Lung (tissue), 12 donors: ENCODE measurements around the gene PARVA. TPM values are rescaled to one million over a fixed set of nuclear protein-coding genes. Genes with fewer than 3 reads are reported as not detected.

Source experiments
- ATAC-seq: fragments of 200-7000 bp; cut with Tn5 transposase; one replicate; pipeline ENCODE4 v1.9.1; 2020; ENCODE audit warnings: moderate number of reproducible peaks; ENCODE audit not compliant: insufficient read depth, low FRiP score
- DNase-seq, 3 donors: peaks; one replicate each; pipeline ENCODE4 v3.0.0-alpha.2; 2013 to 2017
- H3K27ac ChIP-seq, 2 donors: one replicate each; pipeline ENCODE4 v1.5.1; 2013; ENCODE audit warnings: mild to moderate bottlenecking in 2 of 2, moderate library complexity in 2 of 2, control low read depth in 1 of 2, inconsistent platforms in 1 of 2, low read depth in 1 of 2, low read length in 1 of 2
- H3K27me3 ChIP-seq, 3 donors: one replicate each; pipeline ENCODE4 v1.5.1; 2013; ENCODE audit warnings: low read length in 2 of 3; ENCODE audit not compliant: control insufficient read depth in 3 of 3, insufficient read depth in 3 of 3
- H3K36me3 ChIP-seq, 4 donors: one replicate each; pipeline ENCODE4 v1.5.1; 2013; ENCODE audit warnings: low read length in 4 of 4, mild to moderate bottlenecking in 1 of 4, moderate library complexity in 1 of 4; ENCODE audit not compliant: control insufficient read depth in 4 of 4, insufficient read depth in 4 of 4
- H3K4me1 ChIP-seq, 5 donors: one replicate each; pipeline ENCODE4 v1.5.1; 2013; ENCODE audit warnings: low read length in 5 of 5, mild to moderate bottlenecking in 2 of 5, moderate library complexity in 1 of 5; ENCODE audit not compliant: control insufficient read depth in 5 of 5, insufficient read depth in 5 of 5
- H3K4me3 ChIP-seq: one replicate; pipeline ENCODE4 v1.5.1; 2013; ENCODE audit warnings: mild to moderate bottlenecking, control low read depth, moderate library complexity
- H3K9ac ChIP-seq, 2 donors: one replicate each; pipeline ENCODE4 v1.5.1; 2013; ENCODE audit warnings: low read length in 2 of 2, control low read depth in 1 of 2; ENCODE audit not compliant: insufficient read depth in 1 of 2
- H3K9me3 ChIP-seq, 4 donors: one replicate each; pipeline ENCODE4 v1.5.1; 2013; ENCODE audit warnings: low read length in 3 of 4, mild to moderate bottlenecking in 1 of 4, moderate library complexity in 1 of 4; ENCODE audit not compliant: control insufficient read depth in 4 of 4, insufficient read depth in 3 of 4
- WGBS, 2 donors: extraction: QIAGEN DNeasy Blood & Tissue Kit; methylation state at CpG; one replicate each; pipeline ENCODE4 v1.1.7; 2013; 5-methylcytosine and 5-hydroxymethylcytosine counted together
- polyA plus RNA-seq, 2 donors: library from polyadenylated mRNA; stranded (reverse); fragments of 200-250 nt; gene quantifications; one replicate each; pipeline ENCODE4 v1.2.1, GENCODE V29; 2013
- total RNA-seq, 2 donors: library from RNA; depleted of rRNA in 1 of 2; stranded (reverse); fragments of >200 nt in 1 of 2; gene quantifications; one replicate each; pipeline ENCODE4 v1.2.1, GENCODE V29; 2014 to 2021
- TF ChIP-seq, protein P1 (sequence below): IDR thresholded peaks from 2 replicates; pipeline ENCODE4 v1.5.1; 2012; ENCODE audit warnings: mild to moderate bottlenecking; ENCODE audit errors: control extremely low read depth, extremely low read depth
- donor health status: control.
- donor health status: control.
- donor health status: Bipolar disorder and iron deficiency.
- donor health status: healthy.
- donor health status: DM: yes; HTN: yes; CAD: no.

Gene PARVA
- total and polyA plus RNA-seq, 4 donors: 19.9 to 71.6 (median 36.2) TPM

DNA sequence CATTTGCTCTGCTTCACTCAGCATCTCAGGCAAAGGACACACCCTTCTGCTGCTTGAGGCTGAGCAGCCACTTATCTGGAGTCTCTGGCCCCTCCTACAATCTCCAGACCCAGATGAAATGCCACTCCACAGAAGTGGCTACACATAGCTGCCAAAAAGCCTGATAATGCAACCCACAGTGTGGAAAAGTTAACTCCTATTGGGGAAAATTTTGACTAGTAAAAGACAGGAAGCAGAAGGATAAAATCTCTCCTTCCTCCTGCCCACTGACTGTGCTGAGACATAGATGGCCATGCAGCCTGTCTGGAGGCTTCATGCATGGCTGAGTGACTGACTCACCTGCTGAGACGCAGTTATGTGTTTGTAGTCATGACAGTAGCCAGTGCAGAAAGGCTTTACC, 204.6 kb downstream of the PARVA start:
- Histone ChIP-seq H3K4me3 (no peak overlapping the region), H3K4me1 (peaks cover 0 to 10% (median 6%) of the 10 kb centered on the region in 5 donors), H3K9ac (no peak overlapping the region), H3K9me3 (no peaks in the 10 kb centered on the region), H3K27me3 (no peaks in the 10 kb centered on the region), H3K27ac (no peak overlapping the region), H3K36me3 (no peaks in the 10 kb centered on the region)
- WGBS, 2 donors: 66 to 77% methylated on average over 1 of the region's 1 CpG
- TF ChIP-seq, protein P1, sequence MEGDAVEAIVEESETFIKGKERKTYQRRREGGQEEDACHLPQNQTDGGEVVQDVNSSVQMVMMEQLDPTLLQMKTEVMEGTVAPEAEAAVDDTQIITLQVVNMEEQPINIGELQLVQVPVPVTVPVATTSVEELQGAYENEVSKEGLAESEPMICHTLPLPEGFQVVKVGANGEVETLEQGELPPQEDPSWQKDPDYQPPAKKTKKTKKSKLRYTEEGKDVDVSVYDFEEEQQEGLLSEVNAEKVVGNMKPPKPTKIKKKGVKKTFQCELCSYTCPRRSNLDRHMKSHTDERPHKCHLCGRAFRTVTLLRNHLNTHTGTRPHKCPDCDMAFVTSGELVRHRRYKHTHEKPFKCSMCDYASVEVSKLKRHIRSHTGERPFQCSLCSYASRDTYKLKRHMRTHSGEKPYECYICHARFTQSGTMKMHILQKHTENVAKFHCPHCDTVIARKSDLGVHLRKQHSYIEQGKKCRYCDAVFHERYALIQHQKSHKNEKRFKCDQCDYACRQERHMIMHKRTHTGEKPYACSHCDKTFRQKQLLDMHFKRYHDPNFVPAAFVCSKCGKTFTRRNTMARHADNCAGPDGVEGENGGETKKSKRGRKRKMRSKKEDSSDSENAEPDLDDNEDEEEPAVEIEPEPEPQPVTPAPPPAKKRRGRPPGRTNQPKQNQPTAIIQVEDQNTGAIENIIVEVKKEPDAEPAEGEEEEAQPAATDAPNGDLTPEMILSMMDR: no peak
- ATAC-seq (peak; percentile 88), DNase-seq (peak; percentile 45 to 77 (median 54))
